RPMI8226 (cell line): ENCODE data around the gene ANHX.
"Not testable (repeated sequence)": the region's sequence is repeated elsewhere in the genome, so short reads cannot be mapped to it uniquely, and the experiment has no call there.

ENCODE experiments used
- DNase-seq: peaks from one replicate; pipeline ENCODE4 v3.0.0-alpha.2; 2015

ANHX gene

GRCh38 chr12:133235401-133236112, at the start of gene ANHX:
Gene ANHX, minus strand, starts transcription at chr12:133235877. Its CDS starts 1,521 bp downstream, at chr12:133234356.
- DNase-seq, result no peak

GRCh38 chr12:133264668-133265067, 29.0 kb upstream of the ANHX start:
- DNase-seq, result not testable (repeated sequence)

- DNase-seq, result no peak
These were observed 28.5 kb upstream of the ANHX start for GRCh38 chr12:133264173-133264572.

GRCh38 chr12:133256321-133256720, 20.6 kb upstream of the ANHX start:
- no peak for DNase-seq

GRCh38 chr12:133255833-133256232, 20.2 kb upstream of the ANHX start:
- DNase-seq, result not testable (repeated sequence)

GRCh38 chr12:133251732-133252131, 16.1 kb upstream of the ANHX start:
- no peak for DNase-seq

- no peak for DNase-seq
These were observed 879 bp upstream of the ANHX start for GRCh38 chr12:133236556-133236955.

- no peak for DNase-seq
These were observed 467 bp upstream of the ANHX start for GRCh38 chr12:133236144-133236543.

- DNase-seq, result no peak
These were observed 706 bp downstream of the ANHX start for GRCh38 chr12:133234971-133235370.

GRCh38 chr12:133233993-133234564, 1.6 kb downstream of the ANHX start:
- DNase-seq, result no peak

GRCh38 chr12:133233006-133233405, 2.7 kb downstream of the ANHX start:
- DNase-seq, result no peak

GRCh38 chr12:133231001-133231400, 4.7 kb downstream of the ANHX start:
- no peak for DNase-seq

GRCh38 chr12:133227281-133227852, 8.3 kb downstream of the ANHX start:
- no peak for DNase-seq

GRCh38 chr12:133226690-133227089, 9.0 kb downstream of the ANHX start:
- DNase-seq, result no peak

- no peak for DNase-seq
These were observed 10.2 kb downstream of the ANHX start for GRCh38 chr12:133225527-133225926.

GRCh38 chr12:133222211-133222610, 13.5 kb downstream of the ANHX start:
- DNase-seq, result no peak

GRCh38 chr12:133221241-133221640, 14.4 kb downstream of the ANHX start:
- DNase-seq, result no peak

GRCh38 chr12:133220521-133220920, 15.2 kb downstream of the ANHX start:
- no peak for DNase-seq

GRCh38 chr12:133217219-133217618, 18.5 kb downstream of the ANHX start:
- DNase-seq, result no peak

GRCh38 chr12:133215724-133216123, 20.0 kb downstream of the ANHX start:
- no peak for DNase-seq

- DNase-seq, result no peak
These were observed 29.3 kb downstream of the ANHX start for GRCh38 chr12:133206390-133206789.

- DNase-seq, result no peak
These were observed 31.4 kb downstream of the ANHX start for GRCh38 chr12:133204264-133204603.

GRCh38 chr12:133203344-133204263, 32.1 kb downstream of the ANHX start:
- DNase-seq, result no peak
